GM12865 (cell line): ENCODE results near the gene UBE2D2.

ENCODE experiments used
- DNase-seq: peaks from one replicate; pipeline ENCODE4 v3.0.0; 2010; ENCODE audit warnings: low read depth
- H3K4me3 ChIP-seq: 2 replicates; pipeline ENCODE4 v1.5.1; 2011; ENCODE audit warnings: mild to moderate bottlenecking, low read depth, low read length, control low read depth
- TF ChIP-seq, protein P1 (sequence below): IDR thresholded peaks from 2 replicates; pipeline ENCODE4 v1.5.1; 2011; ENCODE audit warnings: low read length, control low read depth, low read depth, inconsistent platforms; ENCODE audit not compliant: insufficient read depth; ENCODE audit errors: missing control alignments

Gene UBE2D2

DNA sequence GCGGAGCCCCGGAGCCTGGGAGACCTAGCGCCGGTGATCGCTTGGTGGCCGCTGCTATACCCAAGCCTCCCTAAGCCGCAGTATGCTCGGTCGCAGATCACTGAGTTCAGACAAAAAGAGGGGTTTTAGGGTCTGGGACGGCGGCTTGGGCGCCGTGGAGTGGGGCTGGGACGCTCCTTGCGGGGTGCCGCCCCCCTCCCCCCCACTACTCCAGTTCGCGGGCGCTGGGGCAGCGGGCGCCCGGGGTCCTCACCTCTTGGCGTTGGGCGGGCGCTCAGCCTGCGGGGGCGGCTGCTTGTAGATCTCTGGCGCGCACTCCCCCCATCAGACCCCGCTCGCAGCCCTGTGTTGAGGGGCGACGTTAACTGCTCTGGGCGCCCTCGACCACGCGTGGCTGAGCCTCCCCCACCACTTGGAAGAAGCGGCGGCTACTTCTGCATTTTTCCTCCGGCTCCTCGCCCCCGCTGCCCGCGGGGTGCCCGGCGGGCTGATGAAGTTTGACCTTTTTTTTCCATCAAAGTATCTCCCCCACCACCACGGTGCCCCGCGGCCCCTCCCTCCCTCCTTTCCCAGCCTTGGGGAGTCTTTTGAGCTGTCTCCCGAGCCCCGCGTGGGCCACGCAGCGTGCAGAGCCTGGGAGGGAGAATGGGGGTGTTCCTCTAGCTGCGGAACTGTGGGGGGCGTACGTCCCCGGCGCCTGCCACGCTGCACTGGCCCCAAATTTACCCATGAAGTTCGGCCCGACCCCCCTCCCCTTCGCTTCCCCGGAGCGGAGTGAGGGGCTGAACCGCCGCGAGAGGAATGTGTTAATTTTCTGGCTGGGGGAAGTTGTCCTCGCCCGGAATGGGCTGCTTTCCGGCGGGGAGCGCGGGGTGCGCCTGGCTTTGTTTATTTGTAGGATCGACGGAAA is 88.2 kb downstream of the UBE2D2 start:
- DNase-seq: peak; percentile 40
- H3K4me3 ChIP-seq: peak overlapping the region; percentile 84
- TF ChIP-seq, protein P1, sequence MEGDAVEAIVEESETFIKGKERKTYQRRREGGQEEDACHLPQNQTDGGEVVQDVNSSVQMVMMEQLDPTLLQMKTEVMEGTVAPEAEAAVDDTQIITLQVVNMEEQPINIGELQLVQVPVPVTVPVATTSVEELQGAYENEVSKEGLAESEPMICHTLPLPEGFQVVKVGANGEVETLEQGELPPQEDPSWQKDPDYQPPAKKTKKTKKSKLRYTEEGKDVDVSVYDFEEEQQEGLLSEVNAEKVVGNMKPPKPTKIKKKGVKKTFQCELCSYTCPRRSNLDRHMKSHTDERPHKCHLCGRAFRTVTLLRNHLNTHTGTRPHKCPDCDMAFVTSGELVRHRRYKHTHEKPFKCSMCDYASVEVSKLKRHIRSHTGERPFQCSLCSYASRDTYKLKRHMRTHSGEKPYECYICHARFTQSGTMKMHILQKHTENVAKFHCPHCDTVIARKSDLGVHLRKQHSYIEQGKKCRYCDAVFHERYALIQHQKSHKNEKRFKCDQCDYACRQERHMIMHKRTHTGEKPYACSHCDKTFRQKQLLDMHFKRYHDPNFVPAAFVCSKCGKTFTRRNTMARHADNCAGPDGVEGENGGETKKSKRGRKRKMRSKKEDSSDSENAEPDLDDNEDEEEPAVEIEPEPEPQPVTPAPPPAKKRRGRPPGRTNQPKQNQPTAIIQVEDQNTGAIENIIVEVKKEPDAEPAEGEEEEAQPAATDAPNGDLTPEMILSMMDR: no peak

DNA sequence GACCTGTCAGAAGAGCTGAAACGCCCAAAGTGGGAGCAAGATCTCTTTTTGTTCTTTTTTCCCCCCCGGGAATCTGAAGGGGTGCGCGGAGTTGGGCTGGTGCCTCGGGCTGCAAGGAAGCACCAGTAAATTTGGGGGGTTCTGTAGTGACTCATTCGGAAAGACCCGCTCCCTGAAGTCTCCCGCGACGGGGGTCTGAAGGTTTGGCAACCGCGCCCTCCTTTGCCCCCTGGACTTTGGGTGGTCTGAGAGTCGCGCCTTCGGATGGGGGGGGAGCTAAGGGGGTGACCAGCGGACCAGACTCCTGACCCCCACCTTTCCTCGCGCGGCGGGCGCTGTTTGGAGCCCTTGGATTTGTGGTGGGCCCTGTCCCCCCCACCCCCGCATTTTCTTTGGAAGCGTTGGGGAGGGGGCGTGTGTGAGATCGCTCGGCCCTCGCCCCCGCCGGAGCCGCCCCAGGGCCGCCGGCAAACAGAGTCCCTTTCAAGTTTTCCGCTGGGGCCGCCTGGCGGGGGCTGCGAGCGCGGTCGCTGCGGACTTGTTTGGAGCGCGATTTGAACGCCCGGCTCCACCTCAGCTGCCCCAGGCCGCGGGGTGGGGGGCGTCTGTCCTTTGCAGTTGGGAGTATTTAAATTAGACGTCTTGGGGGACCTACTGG is 89.0 kb downstream of the UBE2D2 start:
- DNase-seq: peak; percentile 60
- peak overlapping the region; percentile 84 for H3K4me3 ChIP-seq
- TF ChIP-seq, protein P1: no peak

DNA sequence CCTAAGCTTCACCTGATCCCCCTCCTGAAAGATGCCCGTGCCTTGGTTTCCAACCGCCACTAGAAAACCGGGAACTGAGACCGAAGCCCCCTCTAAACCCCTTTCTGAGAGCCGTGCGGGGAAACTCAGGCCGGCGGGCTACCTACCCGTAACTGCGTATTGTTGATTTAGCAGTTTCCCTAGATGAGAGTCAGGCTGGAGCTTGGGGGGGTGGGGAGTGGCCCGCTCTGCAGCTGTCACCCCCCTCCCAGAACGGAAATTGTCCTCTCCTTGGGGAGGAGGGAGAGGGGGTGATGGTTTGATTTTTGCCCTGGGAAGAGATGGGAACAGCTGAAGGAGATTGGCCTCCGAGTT is 89.5 kb downstream of the UBE2D2 start:
- H3K4me3 ChIP-seq: peak overlapping the region; percentile 84
- DNase-seq: peak; percentile 30
- TF ChIP-seq, protein P1: no peak

DNA sequence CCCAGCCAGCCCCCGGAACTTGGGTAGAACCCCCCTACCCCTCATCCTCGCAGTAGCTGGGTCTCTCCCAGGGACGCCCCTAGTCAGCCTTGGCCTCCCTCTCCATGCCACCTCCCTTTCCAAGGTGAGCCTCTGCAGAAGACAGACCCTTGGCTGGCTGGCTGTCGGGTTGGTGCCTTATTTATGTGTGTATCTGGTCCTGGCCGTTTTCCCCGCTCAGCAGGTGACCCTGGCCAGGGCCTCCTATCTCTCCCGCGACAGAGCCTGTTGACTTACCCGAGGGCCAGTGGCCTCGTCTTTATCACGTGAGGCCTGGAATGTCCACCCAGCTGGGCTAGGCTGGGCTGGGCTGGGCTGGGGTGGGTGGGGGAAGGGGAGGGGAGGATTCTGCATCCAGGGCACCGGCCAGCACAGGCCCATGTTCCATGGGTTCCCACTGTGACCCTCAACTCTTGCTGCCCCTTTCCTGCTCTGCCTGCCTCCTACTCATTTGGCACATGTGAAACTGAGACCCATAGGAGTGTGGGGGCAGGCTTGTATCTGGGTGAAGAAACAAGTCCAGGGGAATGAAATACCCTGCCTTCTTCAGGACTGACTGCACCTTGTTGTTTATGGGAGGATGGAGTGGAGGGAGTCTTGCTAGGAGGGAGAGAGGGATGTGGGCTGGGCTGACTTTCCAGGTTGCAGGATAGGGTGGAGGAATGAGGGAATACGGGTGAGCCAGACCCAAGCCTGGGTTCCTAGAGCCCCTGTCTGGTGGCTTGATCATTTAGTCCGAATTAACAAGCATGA is 90.1 kb downstream of the UBE2D2 start:
- DNase-seq: peak; percentile 36
- peak overlapping the region; percentile 84 for H3K4me3 ChIP-seq
- TF ChIP-seq, protein P1: no peak

DNA sequence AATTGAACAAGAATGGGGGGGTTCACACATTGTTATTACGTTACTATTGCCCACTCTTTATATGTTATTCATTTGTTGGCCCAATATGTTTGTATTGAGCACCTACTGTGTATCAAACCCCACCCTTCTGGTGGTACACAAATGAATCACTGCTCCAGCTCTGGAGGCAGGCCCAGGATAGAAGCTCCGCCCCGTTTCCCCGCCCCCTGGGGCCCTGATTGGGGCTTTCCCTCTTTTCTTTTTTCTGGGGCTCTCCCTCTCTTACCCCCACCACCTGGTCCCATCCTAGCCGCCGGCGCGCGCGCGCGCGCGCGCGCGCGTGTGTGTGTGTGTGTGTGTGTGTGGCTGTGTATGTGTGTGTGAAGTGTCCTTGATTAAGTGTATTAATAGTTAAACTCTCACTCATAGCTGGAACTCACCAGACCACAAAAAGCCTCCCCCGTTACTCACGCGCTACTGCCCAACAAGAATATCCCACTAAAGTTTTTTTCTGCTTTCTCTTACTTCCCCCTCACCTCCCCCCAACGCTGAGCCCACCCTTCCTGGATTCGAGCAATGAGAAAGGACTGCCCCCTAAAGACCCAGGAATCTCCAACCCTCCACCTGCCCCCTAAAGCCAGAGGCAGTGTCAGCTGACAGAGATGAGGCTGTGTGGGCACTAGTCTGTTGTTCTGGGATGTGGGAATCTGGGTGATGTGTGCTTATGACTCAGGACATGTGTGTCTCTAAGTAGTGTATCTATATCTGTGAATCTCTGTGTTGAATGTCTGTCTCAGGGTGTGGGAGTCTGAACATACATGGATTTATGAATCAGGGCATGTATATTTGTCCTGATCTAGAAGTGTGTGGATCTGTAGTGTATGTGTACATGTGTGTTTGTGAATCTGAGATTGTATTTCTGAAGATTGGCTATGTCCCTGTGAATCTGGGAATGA is 91.0 kb downstream of the UBE2D2 start:
- TF ChIP-seq, protein P1: no peak

DNA sequence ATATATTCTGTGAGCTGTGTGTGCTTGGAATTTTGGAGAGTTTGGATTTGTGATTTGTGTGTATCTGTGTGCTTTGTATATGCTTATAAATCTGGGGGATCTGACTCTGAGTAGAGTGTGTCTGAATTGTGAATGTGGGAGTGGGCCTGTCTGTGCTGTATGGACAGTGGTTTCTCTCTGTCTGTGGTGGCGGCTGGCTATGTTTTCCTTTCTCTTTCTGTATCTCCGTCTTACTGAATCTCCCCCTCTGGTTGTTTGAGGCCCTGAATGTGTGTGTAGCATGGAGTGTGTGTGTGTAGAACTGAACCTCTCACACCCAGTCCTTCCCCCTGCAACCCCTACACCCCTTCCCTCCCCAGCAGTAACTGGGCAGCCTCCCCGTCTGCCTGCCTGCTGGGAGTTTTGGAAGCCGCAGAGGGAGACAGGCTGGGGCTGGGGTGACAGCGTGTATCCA is 91.7 kb downstream of the UBE2D2 start:
- H3K4me3 ChIP-seq: peak overlapping the region; percentile 84
- TF ChIP-seq, protein P1: no peak
- DNase-seq: peak; percentile 85

More for the DNA sequence above, 91.0 kb downstream of the UBE2D2 start:
- peak overlapping the region; percentile 84 for H3K4me3 ChIP-seq
- peak; percentile 93 for DNase-seq
